DOHH2 (cell line): ENCODE data around the gene BCAP31.
A peak's percentile ranks its signal among the peaks of the same experiment; 100 is the strongest.

Experiments
- EZH2phosphoT487 ChIP-seq: fragments of 200-600 bp; sonication (generic); IDR thresholded peaks from 2 replicates; pipeline ENCODE4 v1.6.1; 2017; ENCODE audit warnings: borderline replicate concordance, mild to moderate bottlenecking, antibody characterized with exemption, low read length, moderate library complexity, mixed read lengths
- TF ChIP-seq, protein P1 (sequence below): fragments of 200-600 bp; sonication (generic); IDR thresholded peaks from one replicate; pipeline ENCODE4 v1.5.1; 2014; ENCODE audit warnings: antibody characterized with exemption, mild to moderate bottlenecking, low read depth, low read length; ENCODE audit not compliant: poor library complexity, severe bottlenecking

GRCh38 chrX:153667956-153668396 lies 56.2 kb downstream of the BCAP31 start:
- TF ChIP-seq, protein P1, sequence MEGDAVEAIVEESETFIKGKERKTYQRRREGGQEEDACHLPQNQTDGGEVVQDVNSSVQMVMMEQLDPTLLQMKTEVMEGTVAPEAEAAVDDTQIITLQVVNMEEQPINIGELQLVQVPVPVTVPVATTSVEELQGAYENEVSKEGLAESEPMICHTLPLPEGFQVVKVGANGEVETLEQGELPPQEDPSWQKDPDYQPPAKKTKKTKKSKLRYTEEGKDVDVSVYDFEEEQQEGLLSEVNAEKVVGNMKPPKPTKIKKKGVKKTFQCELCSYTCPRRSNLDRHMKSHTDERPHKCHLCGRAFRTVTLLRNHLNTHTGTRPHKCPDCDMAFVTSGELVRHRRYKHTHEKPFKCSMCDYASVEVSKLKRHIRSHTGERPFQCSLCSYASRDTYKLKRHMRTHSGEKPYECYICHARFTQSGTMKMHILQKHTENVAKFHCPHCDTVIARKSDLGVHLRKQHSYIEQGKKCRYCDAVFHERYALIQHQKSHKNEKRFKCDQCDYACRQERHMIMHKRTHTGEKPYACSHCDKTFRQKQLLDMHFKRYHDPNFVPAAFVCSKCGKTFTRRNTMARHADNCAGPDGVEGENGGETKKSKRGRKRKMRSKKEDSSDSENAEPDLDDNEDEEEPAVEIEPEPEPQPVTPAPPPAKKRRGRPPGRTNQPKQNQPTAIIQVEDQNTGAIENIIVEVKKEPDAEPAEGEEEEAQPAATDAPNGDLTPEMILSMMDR = peak; percentile 86
- no peak for TF ChIP-seq EZH2phosphoT487
